Fibroblast of skin of left biceps (primary cell): ENCODE measurements around the gene UTS2B.
A peak's percentile ranks its signal among the peaks of the same experiment; 100 is the strongest.

Source experiments
- DNase-seq, 2 experiments: peaks; one replicate each; pipeline ENCODE4 v3.0.0-alpha.2; 2013; ENCODE audit warnings: low read depth in 2 of 2

UTS2B gene

GRCh38 chr3:191321019-191321767 is 9.1 kb downstream of the UTS2B start:
- DNase-seq: no peak

GRCh38 chr3:191320316-191320715 is 10.0 kb downstream of the UTS2B start:
- no peak for DNase-seq

- DNase-seq: no peak
These were observed 13.3 kb downstream of the UTS2B start for GRCh38 chr3:191316876-191317603.

GRCh38 chr3:191314109-191314728 is 16.1 kb downstream of the UTS2B start:
- no peak for DNase-seq

GRCh38 chr3:191313296-191313695 is 17.0 kb downstream of the UTS2B start:
- no peak for DNase-seq

GRCh38 chr3:191307341-191307740 is 23.0 kb downstream of the UTS2B start:
- no peak for DNase-seq

- DNase-seq: no peak
These were observed 23.9 kb downstream of the UTS2B start for GRCh38 chr3:191306428-191306827.

- DNase-seq: no peak
These were observed 26.7 kb downstream of the UTS2B start for GRCh38 chr3:191303596-191303995.

GRCh38 chr3:191302451-191302850 is 27.9 kb downstream of the UTS2B start:
- DNase-seq: no peak

- DNase-seq: no peak
These were observed 28.4 kb downstream of the UTS2B start for GRCh38 chr3:191301782-191302411.

GRCh38 chr3:191301017-191301416 is 29.3 kb downstream of the UTS2B start:
- DNase-seq: no peak

GRCh38 chr3:191300422-191300821 is 29.9 kb downstream of the UTS2B start:
- DNase-seq: no peak

GRCh38 chr3:191298846-191299245 is 31.5 kb downstream of the UTS2B start:
- no peak for DNase-seq

GRCh38 chr3:191296041-191296541 is 34.2 kb downstream of the UTS2B start:
- no peak for DNase-seq

GRCh38 chr3:191294291-191294690 is 36.0 kb downstream of the UTS2B start:
- no peak for DNase-seq

GRCh38 chr3:191292243-191293015 is 37.9 kb downstream of the UTS2B start:
- no peak for DNase-seq

GRCh38 chr3:191290311-191291025 is 39.9 kb downstream of the UTS2B start:
- DNase-seq: peak in 1 of 2 experiments; percentile 2

GRCh38 chr3:191283400-191283799 is 46.9 kb downstream of the UTS2B start:
- DNase-seq: no peak

- no peak for DNase-seq
These were observed 47.8 kb downstream of the UTS2B start for GRCh38 chr3:191282251-191283185.

GRCh38 chr3:191280882-191281281 is 49.4 kb downstream of the UTS2B start:
- DNase-seq: no peak
